Natural killer cell (primary cell): ENCODE measurements around the gene BACH2. TPM values are rescaled to one million over a fixed set of nuclear protein-coding genes. Genes with fewer than 3 reads are reported as not detected.
A peak's percentile ranks its signal among the peaks of the same experiment; 100 is the strongest.

ENCODE experiments used
- ATAC-seq, 3 donors: fragments of 150-1000 bp in 2 of 3; fragments of 200-7000 bp in 1 of 3; cut with Tn5 transposase; 1 replicate in 1 of 3; 2 replicates in 2 of 3; pipeline ENCODE4 v1.10.0; 2021; ENCODE audit warnings: mild to moderate bottlenecking in 2 of 3, moderate library complexity in 2 of 3
- DNase-seq, 2 donors: peaks; one replicate each; pipeline versions ENCODE4 v3.0.0 to v3.0.0-alpha.2; 2013 to 2021; ENCODE audit warnings: mixed read lengths in 1 of 2
- H3K27ac ChIP-seq: one replicate; pipeline ENCODE4 v1.5.1; 2013; ENCODE audit warnings: mild to moderate bottlenecking, low read length
- H3K27me3 ChIP-seq: one replicate; pipeline ENCODE4 v1.6.1; 2013; ENCODE audit warnings: low read length; ENCODE audit not compliant: control insufficient read depth, insufficient read depth
- H3K36me3 ChIP-seq: one replicate; pipeline ENCODE4 v1.6.1; 2013; ENCODE audit warnings: low read length; ENCODE audit not compliant: control insufficient read depth, insufficient read depth
- H3K4me1 ChIP-seq: one replicate; pipeline ENCODE4 v1.6.1; 2013; ENCODE audit warnings: low read length; ENCODE audit not compliant: control insufficient read depth, insufficient read depth
- H3K4me3 ChIP-seq: one replicate; pipeline ENCODE4 v1.5.1; 2013; ENCODE audit warnings: low read length
- H3K9me3 ChIP-seq: one replicate; pipeline ENCODE4 v1.6.1; 2013; ENCODE audit warnings: low read length; ENCODE audit not compliant: control insufficient read depth, insufficient read depth
- H3K27ac Mint-ChIP-seq, 2 donors: one replicate each; pipeline ENCODE4 v1.8.0; 2022; ENCODE audit warnings: mild to moderate bottlenecking in 2 of 2, mixed read lengths in 2 of 2, moderate library complexity in 1 of 2
- H3K27me3 Mint-ChIP-seq, 2 donors: one replicate each; pipeline ENCODE4 v1.8.0; 2022; ENCODE audit warnings: low read depth in 2 of 2, mixed read lengths in 2 of 2
- H3K36me3 Mint-ChIP-seq: one replicate; pipeline ENCODE4 v1.8.0; 2022; ENCODE audit warnings: mixed read lengths
- H3K4me1 Mint-ChIP-seq, 2 donors: one replicate each; pipeline ENCODE4 v1.8.0; 2022; ENCODE audit warnings: mixed read lengths in 2 of 2
- H3K4me3 Mint-ChIP-seq: one replicate; pipeline ENCODE4 v1.8.0; 2022; ENCODE audit warnings: mild to moderate bottlenecking, moderate library complexity, mixed read lengths
- H3K9me3 Mint-ChIP-seq, 2 donors: one replicate each; pipeline ENCODE4 v1.8.0; 2022; ENCODE audit warnings: mixed read lengths in 2 of 2
- CTCF ChIP-seq: fragments of 200-600 bp; IDR thresholded peaks from one replicate; pipeline ENCODE4 v1.8.0; 2022; ENCODE audit warnings: antibody characterized with exemption
- WGBS: methylation state at CpG from one replicate; pipeline ENCODE4 v1.1.7; 2013; ENCODE audit warnings: missing lambda C conversion rate; ENCODE audit not compliant: insufficient coverage; 5-methylcytosine and 5-hydroxymethylcytosine counted together
- intact Hi-C: fragments of 100-400 bp; cut with micrococcal nuclease; formaldehyde crosslinking; loops from one replicate; pipeline ENCODE4 v1.14.2; 2022
- total RNA-seq, 4 donors: library from RNA; stranded (reverse); fragments of 120-200 nt in 1 of 4; gene quantifications; one replicate each; pipeline versions ENCODE4 v1.2.3 to v1.2.4, GENCODE V29; 2013 to 2022

Gene BACH2
- total RNA-seq, 3 donors from 2014 or later (not counting 1 experiment from before 2014, with no cell fraction given) = 32.1 to 37.8 (median 32.7) TPM

- Mint-ChIP-seq H3K4me1 (peaks cover 7 to 12% of the 10 kb centered on the region in 2 donors), H3K4me3 (no peak overlapping the region), H3K27ac (no peak overlapping the region), H3K9me3 (no peaks in the 10 kb centered on the region), H3K36me3 (no peaks in the 10 kb centered on the region), H3K27me3 (no peaks in the 10 kb centered on the region)
- Histone ChIP-seq H3K36me3 (peaks cover 2% of the 10 kb centered on the region), H3K4me1 (peaks cover 5% of the 10 kb centered on the region), H3K27me3 (no peaks in the 10 kb centered on the region), H3K4me3 (no peak overlapping the region), H3K9me3 (no peaks in the 10 kb centered on the region), H3K27ac (no peak overlapping the region)
- no peak for TF ChIP-seq CTCF
- DNase-seq = no peak
- intact Hi-C loops = no loop called here
- ATAC-seq = peak in 1 of 3 donors; percentile 75
- 46% methylated on average over 3 of the region's 3 CpGs for WGBS
These were observed 251.7 kb downstream of the BACH2 start for GRCh38 chr6:90044833-90045381.

GRCh38 chr6:90044182-90044832 lies 252.3 kb downstream of the BACH2 start:
- no peaks in the 10 kb centered on the region for H3K27me3 Mint-ChIP-seq
- no peaks in the 10 kb centered on the region for H3K27me3 ChIP-seq
- no peak for TF ChIP-seq CTCF
- no peaks in the 10 kb centered on the region for H3K9me3 Mint-ChIP-seq
- ATAC-seq (no peak), DNase-seq (no peak)
- intact Hi-C loops = no loop called here
- no peak overlapping the region for H3K27ac Mint-ChIP-seq
- H3K4me3 ChIP-seq = no peak overlapping the region
- H3K36me3 ChIP-seq = peaks cover 2% of the 10 kb centered on the region
- peaks cover 5% of the 10 kb centered on the region for H3K4me1 ChIP-seq
- H3K4me3 Mint-ChIP-seq = no peak overlapping the region
- H3K27ac ChIP-seq = no peak overlapping the region
- peaks cover 7 to 12% of the 10 kb centered on the region in 2 donors for H3K4me1 Mint-ChIP-seq
- H3K9me3 ChIP-seq = no peaks in the 10 kb centered on the region
- 75% methylated on average over 7 of the region's 7 CpGs for WGBS
- H3K36me3 Mint-ChIP-seq = no peaks in the 10 kb centered on the region

GRCh38 chr6:90040931-90041330 lies 255.7 kb downstream of the BACH2 start:
- Mint-ChIP-seq H3K4me1 (peaks cover 8 to 15% of the 10 kb centered on the region in 2 donors), H3K9me3 (no peaks in the 10 kb centered on the region), H3K27ac (no peak overlapping the region), H3K36me3 (no peaks in the 10 kb centered on the region), H3K4me3 (no peak overlapping the region), H3K27me3 (no peaks in the 10 kb centered on the region)
- peaks cover 2% of the 10 kb centered on the region for H3K36me3 ChIP-seq
- WGBS = 90% methylated on average over 3 of the region's 4 CpGs
- no peak for DNase-seq
- no peaks in the 10 kb centered on the region for H3K9me3 ChIP-seq
- TF ChIP-seq CTCF = no peak
- H3K4me1 ChIP-seq = peaks cover 5% of the 10 kb centered on the region
- intact Hi-C loops = no loop called here
- no peak overlapping the region for H3K27ac ChIP-seq
- ATAC-seq = no peak
- no peaks in the 10 kb centered on the region for H3K27me3 ChIP-seq
- no peak overlapping the region for H3K4me3 ChIP-seq
